HS-5 (cell line): ENCODE data around the gene PLP1.
"Not testable (repeated sequence)": the region's sequence is repeated elsewhere in the genome, so short reads cannot be mapped to it uniquely, and the experiment has no call there.

Experiments used
- DNase-seq: peaks from one replicate; pipeline ENCODE4 v3.0.0-alpha.2; 2012; ENCODE audit warnings: low read depth

Gene PLP1

GRCh38 chrX:103776546-103776945, at the start of gene PLP1:
TSS of gene PLP1 (plus strand) at chrX:103776840. CDS start at chrX:103776996, 156 bp downstream.
- no peak for DNase-seq

GRCh38 chrX:103727115-103727514, 49.5 kb upstream of the PLP1 start:
- no peak for DNase-seq

GRCh38 chrX:103729015-103729414, 47.6 kb upstream of the PLP1 start:
- DNase-seq, result no peak

- no peak for DNase-seq
Measured at GRCh38 chrX:103730147-103730795, 46.4 kb upstream of the PLP1 start.

GRCh38 chrX:103730796-103731493, 45.7 kb upstream of the PLP1 start:
- DNase-seq, result peak; percentile 61

- no peak for DNase-seq
Measured at GRCh38 chrX:103733017-103733416, 43.6 kb upstream of the PLP1 start.

GRCh38 chrX:103734125-103734760, 42.4 kb upstream of the PLP1 start:
- DNase-seq, result no peak

GRCh38 chrX:103737696-103738095, 38.9 kb upstream of the PLP1 start:
- DNase-seq, result no peak

- no peak for DNase-seq
Measured at GRCh38 chrX:103739421-103739820, 37.2 kb upstream of the PLP1 start.

GRCh38 chrX:103741879-103742278, 34.8 kb upstream of the PLP1 start:
- no peak for DNase-seq

- DNase-seq, result no peak
Measured at GRCh38 chrX:103742339-103742738, 34.3 kb upstream of the PLP1 start.

GRCh38 chrX:103747163-103747562, 29.5 kb upstream of the PLP1 start:
- DNase-seq, result no peak

- DNase-seq, result no peak
Measured at GRCh38 chrX:103754401-103754800, 22.2 kb upstream of the PLP1 start.

- DNase-seq, result no peak
Measured at GRCh38 chrX:103756736-103757135, 19.9 kb upstream of the PLP1 start.

GRCh38 chrX:103758555-103758954, 18.1 kb upstream of the PLP1 start:
- no peak for DNase-seq

- DNase-seq, result not testable (repeated sequence)
Measured at GRCh38 chrX:103763541-103763940, 13.1 kb upstream of the PLP1 start.

GRCh38 chrX:103766813-103767555, 9.7 kb upstream of the PLP1 start:
- DNase-seq, result not testable (repeated sequence)

- DNase-seq, result no peak
Measured at GRCh38 chrX:103773445-103773844, 3.2 kb upstream of the PLP1 start.

GRCh38 chrX:103774070-103774642, 2.5 kb upstream of the PLP1 start:
- no peak for DNase-seq

GRCh38 chrX:103779141-103779789, 2.6 kb downstream of the PLP1 start:
- DNase-seq, result no peak

GRCh38 chrX:103780336-103781061, 3.9 kb downstream of the PLP1 start:
- DNase-seq, result no peak
